Measurements from ENCODE around the gene DNM3. TPM values are rescaled to one million over a fixed set of nuclear protein-coding genes. Genes with fewer than 3 reads are reported as not detected.

The DNM3 gene
- total RNA-seq (2013): 1.5 TPM
- polyA plus RNA-seq: under 1 TPM in 1 of 3 donors, not detected in 2; 0.15 TPM
- polyA minus RNA-seq: 0.14 and 0.64 TPM in 2 replicates
- total RNA-seq: 0.41 to 7.6 (median 1.3) reads per million in 11 experiments

GRCh38 chr1:171841050-171841910, at the start of gene DNM3:
Gene DNM3 (plus strand): TSS chr1:171841498. CDS start chr1:171841657, 159 bp downstream.
- Histone ChIP-seq H4K20me1 (ENCODE audit: insufficient read depth, low read length) (no peaks in the 10 kb centered on the region), H2AFZ (ENCODE audit: insufficient read depth, low read depth, low read length, poor library complexity, severe bottlenecking) (peak within 1 kb of the TSS; percentile 99), H3K27me3 (ENCODE audit: control insufficient read depth in 2 of 2, insufficient read depth in 2 of 2, low read length in 2 of 2) (peaks cover 10 to 23% of the 10 kb centered on the region in 2 donors), H3K36me3 (replicated peaks in 1 of 2; ENCODE audit: control insufficient read depth in 1 of 2, insufficient read depth in 2 of 2, low read length in 2 of 2) (no peaks in the 10 kb centered on the region), H3K4me2 (replicated peaks; ENCODE audit: extremely low read depth, low read length, poor library complexity, severe bottlenecking) (peak within 1 kb of the TSS; percentile 96), H3K27ac (ENCODE audit: low read depth in 1 of 2, low read length in 2 of 2) (no peak within 1 kb of the TSS), H3K9ac (ENCODE audit: insufficient read depth, low read length, poor library complexity, severe bottlenecking) (peak within 1 kb of the TSS; percentile 37), H3K4me1 (ENCODE audit: control insufficient read depth in 1 of 2, insufficient read depth in 2 of 2, low read length in 2 of 2) (peaks cover 18 to 24% of the 10 kb centered on the region in 2 donors), H3K79me2 (ENCODE audit: insufficient read depth, low read length) (no peaks in the 10 kb centered on the region), H3K9me3 (replicated peaks in 1 of 2; ENCODE audit: control insufficient read depth in 1 of 2, insufficient read depth in 1 of 2, low read length in 2 of 2) (no peaks in the 10 kb centered on the region), H3K4me3 (replicated peaks in 1 of 3; ENCODE audit: low read depth in 2 of 3, low read length in 3 of 3) (peak within 1 kb of the TSS; percentile 78 to 86 (median 81))
- Mint-ChIP-seq H3K27ac (peak within 1 kb of the TSS in 5 of 7 donors; percentile 64 to 77 (median 66)), H3K9me3 (peaks cover 0 to 4% (median 0%) of the 10 kb centered on the region in 7 donors), H3K36me3 (peaks cover 0 to 2% of the 10 kb centered on the region in 2 donors), H3K4me3 (peak within 1 kb of the TSS; percentile 90 to 94), H3K4me1 (peaks cover 20% of the 10 kb centered on the region), H3K27me3 (ENCODE audit: low read depth in 3 of 3) (peaks cover 12 to 24% (median 14%) of the 10 kb centered on the region in 3 donors)
- intact Hi-C loops (cut with micrococcal nuclease): loop anchor here in 1 of 2 donors (10.0 kb wide), 1 partner anchor 604 kb away; the partner anchor contains the start of gene PIGC
- TF ChIP-seq, protein P1, sequence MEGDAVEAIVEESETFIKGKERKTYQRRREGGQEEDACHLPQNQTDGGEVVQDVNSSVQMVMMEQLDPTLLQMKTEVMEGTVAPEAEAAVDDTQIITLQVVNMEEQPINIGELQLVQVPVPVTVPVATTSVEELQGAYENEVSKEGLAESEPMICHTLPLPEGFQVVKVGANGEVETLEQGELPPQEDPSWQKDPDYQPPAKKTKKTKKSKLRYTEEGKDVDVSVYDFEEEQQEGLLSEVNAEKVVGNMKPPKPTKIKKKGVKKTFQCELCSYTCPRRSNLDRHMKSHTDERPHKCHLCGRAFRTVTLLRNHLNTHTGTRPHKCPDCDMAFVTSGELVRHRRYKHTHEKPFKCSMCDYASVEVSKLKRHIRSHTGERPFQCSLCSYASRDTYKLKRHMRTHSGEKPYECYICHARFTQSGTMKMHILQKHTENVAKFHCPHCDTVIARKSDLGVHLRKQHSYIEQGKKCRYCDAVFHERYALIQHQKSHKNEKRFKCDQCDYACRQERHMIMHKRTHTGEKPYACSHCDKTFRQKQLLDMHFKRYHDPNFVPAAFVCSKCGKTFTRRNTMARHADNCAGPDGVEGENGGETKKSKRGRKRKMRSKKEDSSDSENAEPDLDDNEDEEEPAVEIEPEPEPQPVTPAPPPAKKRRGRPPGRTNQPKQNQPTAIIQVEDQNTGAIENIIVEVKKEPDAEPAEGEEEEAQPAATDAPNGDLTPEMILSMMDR (IDR thresholded peaks at IDR 0.05): no peak
- peak; percentile 53 to 70 (median 70) for DNase-seq
- WGBS (ENCODE audit: insufficient coverage): under 1% methylated on average over 85 of the region's 85 CpGs

DNA sequence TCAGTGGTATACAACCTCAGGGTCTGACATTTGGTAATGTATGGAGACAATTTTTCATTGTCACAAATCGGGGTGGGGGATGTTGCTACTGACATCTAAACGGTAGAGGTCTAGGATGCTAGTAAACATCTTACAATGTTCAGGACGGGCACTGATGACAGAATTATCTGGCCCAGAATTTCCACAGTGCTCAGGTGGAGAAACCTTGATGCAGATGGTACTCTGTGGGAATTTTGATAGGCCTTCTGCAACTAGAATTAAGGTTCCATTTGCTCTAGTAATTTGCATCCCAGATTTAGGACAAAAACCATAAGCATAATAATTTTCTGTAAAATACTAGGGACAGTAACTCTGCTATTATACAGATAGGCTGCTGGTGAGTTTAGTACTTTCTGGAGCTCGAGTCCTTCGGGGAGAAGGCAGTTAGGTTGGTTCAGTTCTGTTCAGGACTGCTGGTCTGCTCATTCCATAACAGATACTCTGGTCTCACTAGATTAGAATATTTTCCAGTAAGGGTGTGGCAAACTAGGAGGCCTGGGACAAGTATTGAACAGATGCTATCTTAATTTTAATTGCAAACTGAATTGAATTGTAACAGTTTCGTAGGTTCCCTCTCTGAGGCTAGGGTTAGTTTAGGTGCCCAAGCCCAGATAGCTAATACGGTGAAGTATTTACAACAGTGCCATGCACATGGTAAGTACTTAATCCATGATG, 48.5 kb upstream of the DNM3 start:
- no peaks in the 10 kb centered on the region for H3K27me3 ChIP-seq (ENCODE audit: control insufficient read depth in 2 of 2, insufficient read depth in 2 of 2, low read length in 2 of 2)
- no peak overlapping the region for H3K9ac ChIP-seq (ENCODE audit: insufficient read depth, low read length, poor library complexity, severe bottlenecking)
- H3K4me3 Mint-ChIP-seq: no peak overlapping the region
- peaks cover 6% of the 10 kb centered on the region for H3K79me2 ChIP-seq (ENCODE audit: insufficient read depth, low read length)
- intact Hi-C loops (cut with micrococcal nuclease): no loop called here
- H2AFZ ChIP-seq (ENCODE audit: insufficient read depth, low read depth, low read length, poor library complexity, severe bottlenecking): no peak overlapping the region
- no peak overlapping the region for H3K4me2 ChIP-seq (replicated peaks; ENCODE audit: extremely low read depth, low read length, poor library complexity, severe bottlenecking)
- no peaks in the 10 kb centered on the region for H3K4me1 Mint-ChIP-seq
- H3K36me3 ChIP-seq (replicated peaks in 1 of 2; ENCODE audit: control insufficient read depth in 1 of 2, insufficient read depth in 2 of 2, low read length in 2 of 2): peaks cover 100% of the 10 kb centered on the region in 2 donors
- no peak for DNase-seq
- H3K4me3 ChIP-seq (replicated peaks in 1 of 3; ENCODE audit: low read depth in 2 of 3, low read length in 3 of 3): no peak overlapping the region
- no peaks in the 10 kb centered on the region for H4K20me1 ChIP-seq (ENCODE audit: insufficient read depth, low read length)
- H3K27me3 Mint-ChIP-seq (ENCODE audit: low read depth in 3 of 3): peaks cover 0 to 2% (median 0%) of the 10 kb centered on the region in 3 donors
- no peak overlapping the region for H3K27ac ChIP-seq (ENCODE audit: low read depth in 1 of 2, low read length in 2 of 2)
- WGBS (ENCODE audit: insufficient coverage): 93% methylated on average over 3 of the region's 7 CpGs
- peaks cover 86 to 95% of the 10 kb centered on the region in 2 donors for H3K36me3 Mint-ChIP-seq
- peak overlapping the region in 1 of 7 donors; percentile 36 for H3K27ac Mint-ChIP-seq
- no peaks in the 10 kb centered on the region for H3K4me1 ChIP-seq (ENCODE audit: control insufficient read depth in 1 of 2, insufficient read depth in 2 of 2, low read length in 2 of 2)
- no peaks in the 10 kb centered on the region for H3K9me3 Mint-ChIP-seq
- TF ChIP-seq, protein P1 (IDR thresholded peaks at IDR 0.05): no peak
- no peaks in the 10 kb centered on the region for H3K9me3 ChIP-seq (replicated peaks in 1 of 2; ENCODE audit: control insufficient read depth in 1 of 2, insufficient read depth in 1 of 2, low read length in 2 of 2)
